Gastroesophageal sphincter (tissue), 3 donors: ENCODE results near the gene ARMH3.

ENCODE experiments used
- CTCF ChIP-seq, 4 experiments: fragments of 200-600 bp in 2 of 4; fragments of 450-650 bp in 2 of 4; sonication (generic) in 1 of 4; IDR thresholded peaks; one replicate each; pipeline ENCODE4 v1.5.1; 2017 to 2019; ENCODE audit warnings: antibody characterized with exemption in 4 of 4, mild to moderate bottlenecking in 2 of 4, moderate library complexity in 2 of 4
- EP300 ChIP-seq: sonication (generic); formaldehyde crosslinking; IDR thresholded peaks from one replicate; pipeline ENCODE4 v1.6.1; 2017; ENCODE audit warnings: antibody characterized with exemption, mild to moderate bottlenecking

GRCh38 chr10:102068216-102068615, 12.2 kb upstream of the ARMH3 start:
- TF ChIP-seq CTCF (IDR thresholded peaks at IDR 0.05) (no peak), EP300 (no peak)
